Measurements from ENCODE around the gene BPI. TPM values are rescaled to one million over a fixed set of nuclear protein-coding genes. Genes with fewer than 3 reads are reported as not detected.
A peak's percentile ranks its signal among the peaks of the same experiment; 100 is the strongest.

BPI gene
- polyA plus RNA-seq, 1 donor (not counting 4 experiments of a cell fraction or from before 2014, with no cell fraction given), result not detected

- Histone ChIP-seq H3K27ac (ENCODE audit: control insufficient read depth, insufficient read depth, low read length) (no peak overlapping the region), H3K4me2 (ENCODE audit: control insufficient read depth, extremely low read depth, insufficient read depth, low read depth, low read length) (no peak overlapping the region), H4K20me1 (ENCODE audit: control insufficient read depth, extremely low read depth, insufficient read depth, low read length) (no peaks in the 10 kb centered on the region), H3K9me1 (ENCODE audit: control insufficient read depth, extremely low read depth, insufficient read depth, low read length) (no peaks in the 10 kb centered on the region), H3K9ac (ENCODE audit: control insufficient read depth, extremely low read depth, insufficient read depth, low read length) (no peak overlapping the region), H3K9me3 (ENCODE audit: control insufficient read depth, low read depth, low read length) (no peaks in the 10 kb centered on the region), H3K79me2 (ENCODE audit: control insufficient read depth, insufficient read depth, low read length) (no peaks in the 10 kb centered on the region), H3K27me3 (ENCODE audit: control insufficient read depth, extremely low read depth, insufficient read depth, low read length) (peaks cover 2% of the 10 kb centered on the region), H3K4me1 (ENCODE audit: control insufficient read depth, extremely low read depth, insufficient read depth, low read length) (no peaks in the 10 kb centered on the region), H3K36me3 (ENCODE audit: control insufficient read depth in 2 of 2, extremely low read depth in 1 of 2, insufficient read depth in 2 of 2, low read length in 2 of 2) (no peaks in the 10 kb centered on the region), H2AFZ (ENCODE audit: control insufficient read depth, low read length) (no peak overlapping the region), H3K4me3 (ENCODE audit: control insufficient read depth in 2 of 3, extremely low read depth in 1 of 3, insufficient read depth in 2 of 3, low read depth in 1 of 3, low read length in 3 of 3) (no peak overlapping the region)
- dilution Hi-C loops (cut with MboI; ENCODE audit: extremely low pct_ligation_motif_present, low sequenced_read_pairs), result no loop called here
- no peak for FAIRE-seq
- DNase-seq (ENCODE audit: low read depth, low spot score), result no peak
- TF ChIP-seq CTCF (optimal IDR thresholded peaks at IDR 0.05 in 1 of 3, IDR thresholded peaks at IDR 0.05 in 1 of 3, conservative IDR thresholded peaks at IDR 0.05 in 1 of 3; ENCODE audit: extremely low read depth in 1 of 3, insufficient read depth in 2 of 3, low read length in 3 of 3) (peak; percentile 64 to 81 (median 72)), EZH2 (IDR thresholded peaks at IDR 0.05; ENCODE audit: low read length) (no peak)
Observed at GRCh38 chr20:38321959-38322598, 18.1 kb downstream of the BPI start.

- Histone ChIP-seq H4K20me1 (ENCODE audit: control insufficient read depth, extremely low read depth, insufficient read depth, low read length) (no peaks in the 10 kb centered on the region), H3K4me1 (ENCODE audit: control insufficient read depth, extremely low read depth, insufficient read depth, low read length) (no peaks in the 10 kb centered on the region), H3K27me3 (ENCODE audit: control insufficient read depth, extremely low read depth, insufficient read depth, low read length) (peaks cover 2% of the 10 kb centered on the region), H3K9ac (ENCODE audit: control insufficient read depth, extremely low read depth, insufficient read depth, low read length) (no peak overlapping the region), H3K4me3 (ENCODE audit: control insufficient read depth in 2 of 3, extremely low read depth in 1 of 3, insufficient read depth in 2 of 3, low read depth in 1 of 3, low read length in 3 of 3) (no peak overlapping the region), H3K36me3 (ENCODE audit: control insufficient read depth in 2 of 2, extremely low read depth in 1 of 2, insufficient read depth in 2 of 2, low read length in 2 of 2) (no peaks in the 10 kb centered on the region), H3K4me2 (ENCODE audit: control insufficient read depth, extremely low read depth, insufficient read depth, low read depth, low read length) (no peak overlapping the region), H2AFZ (ENCODE audit: control insufficient read depth, low read length) (no peak overlapping the region), H3K9me1 (ENCODE audit: control insufficient read depth, extremely low read depth, insufficient read depth, low read length) (no peaks in the 10 kb centered on the region), H3K9me3 (ENCODE audit: control insufficient read depth, low read depth, low read length) (no peaks in the 10 kb centered on the region), H3K27ac (ENCODE audit: control insufficient read depth, insufficient read depth, low read length) (no peak overlapping the region), H3K79me2 (ENCODE audit: control insufficient read depth, insufficient read depth, low read length) (no peaks in the 10 kb centered on the region)
- FAIRE-seq (no peak), DNase-seq (ENCODE audit: low read depth, low spot score) (no peak)
- TF ChIP-seq CTCF (optimal IDR thresholded peaks at IDR 0.05 in 1 of 3, IDR thresholded peaks at IDR 0.05 in 1 of 3, conservative IDR thresholded peaks at IDR 0.05 in 1 of 3; ENCODE audit: extremely low read depth in 1 of 3, insufficient read depth in 2 of 3, low read length in 3 of 3), result no peak
- no peak for TF ChIP-seq EZH2 (IDR thresholded peaks at IDR 0.05; ENCODE audit: low read length)
- dilution Hi-C loops (cut with MboI; ENCODE audit: extremely low pct_ligation_motif_present, low sequenced_read_pairs), result no loop called here
Observed at GRCh38 chr20:38324159-38324558, 20.2 kb downstream of the BPI start.

Measured in keratinocyte (primary cell).